ENCODE results near the gene ADAR. TPM values are rescaled to one million over a fixed set of nuclear protein-coding genes. Genes with fewer than 3 reads are reported as not detected.

The ADAR gene
- total and polyA plus RNA-seq, 2 of the 8 experiments (the other 6 are each of a cell fraction or from before 2014, with no cell fraction given): 125 to 242 TPM

- DNase-seq (ENCODE audit: low read depth in 1 of 2, low spot score in 2 of 2) (no peak), FAIRE-seq (no peak)
- H3K18ac ChIP-seq (ENCODE audit: extremely low read depth, low read length): no peak overlapping the region
- H4K5ac ChIP-seq (ENCODE audit: insufficient read length, low read depth, low read length): no peak overlapping the region
- H3K79me1 ChIP-seq (ENCODE audit: low read depth, low read length): no peaks in the 10 kb centered on the region
- no peak overlapping the region for H2BK120ac ChIP-seq (replicated peaks; ENCODE audit: low read depth, low read length)
- 74% methylated on average over 5 of the region's 6 CpGs; no CpG with 5 or more reads in 1 of the 2 experiments for WGBS, 2 experiments (ENCODE audit: extremely low coverage in 1 of 2, insufficient coverage in 1 of 2, insufficient read length in 1 of 2, insufficient replicate concordance in 2 of 2, low coverage in 1 of 2, low lambda C conversion rate in 2 of 2, missing lambda C conversion rate in 1 of 2)
- H3K23me2 ChIP-seq (ENCODE audit: low read depth, low read length): no peaks in the 10 kb centered on the region
- no peak overlapping the region for H3K23ac ChIP-seq (ENCODE audit: insufficient read length)
- no peak for TF ChIP-seq POLR2A (IDR thresholded peaks at IDR 0.05; ENCODE audit: control extremely low read depth in 1 of 2, low read depth in 2 of 2, low read length in 2 of 2)
- no peak for TF ChIP-seq RNF2 (IDR thresholded peaks at IDR 0.05; ENCODE audit: borderline replicate concordance, low read depth, low read length, missing control alignments, poor library complexity, severe bottlenecking)
- TF ChIP-seq CHD1 (IDR thresholded peaks at IDR 0.05; ENCODE audit: low read depth, low read length): no peak
- TF ChIP-seq GABPA (IDR thresholded peaks at IDR 0.05; ENCODE audit: borderline replicate concordance, insufficient read depth, low read length): no peak
- TF ChIP-seq BCL11A (IDR thresholded peaks at IDR 0.05; ENCODE audit: low read depth in 2 of 2, low read length in 2 of 2): no peak
- TF ChIP-seq YY1 (IDR thresholded peaks at IDR 0.05; ENCODE audit: low read depth, low read length): no peak
- TF ChIP-seq NRF1 (IDR thresholded peaks at IDR 0.05; ENCODE audit: low read depth, low read length): no peak
- TF ChIP-seq CREB1 (IDR thresholded peaks at IDR 0.05): no peak
- TF ChIP-seq EZH2 (IDR thresholded peaks at IDR 0.05; ENCODE audit: low read depth, low read length, severe bottlenecking): no peak
- TF ChIP-seq BACH1 (IDR thresholded peaks at IDR 0.05; ENCODE audit: low read length): no peak
- no peak for TF ChIP-seq TBP (IDR thresholded peaks at IDR 0.05; ENCODE audit: low read depth, low read length)
- no peak for TF ChIP-seq RFX5 (IDR thresholded peaks at IDR 0.05; ENCODE audit: borderline replicate concordance, low read depth, low read length)
- TF ChIP-seq KDM1A (IDR thresholded peaks at IDR 0.05; ENCODE audit: borderline replicate concordance, low read length): no peak
- no peak for TF ChIP-seq TAF1 (IDR thresholded peaks at IDR 0.05; ENCODE audit: low read depth, low read length)
- TF ChIP-seq HDAC2 (IDR thresholded peaks at IDR 0.05; ENCODE audit: borderline replicate concordance in 1 of 2, low read depth in 2 of 2, low read length in 2 of 2): no peak
- H2BK20ac ChIP-seq (ENCODE audit: low read length): no peak overlapping the region
- H2BK15ac ChIP-seq (ENCODE audit: low read length): no peak overlapping the region; the same call in 1 of the 2 replicates
- no peak overlapping the region for H2BK12ac ChIP-seq (ENCODE audit: low read depth, low read length)
- no peak overlapping the region for H4K8ac ChIP-seq (ENCODE audit: extremely low read depth, insufficient read depth, low read length)
- no peak overlapping the region for H2BK5ac ChIP-seq (ENCODE audit: low read depth, low read length)
- H3K56ac ChIP-seq (replicated peaks; ENCODE audit: insufficient read length, low read depth, low read length): no peak overlapping the region
- no peaks in the 10 kb centered on the region for H4K20me1 ChIP-seq (replicated peaks in 1 of 2; ENCODE audit: control insufficient read depth in 1 of 2, insufficient read depth in 2 of 2, low read length in 2 of 2)
- POLR2A ChIA-PET (ENCODE audit: partially characterized antibody): no interaction called here
- peaks cover 0 to 4% (median 3%) of the 10 kb centered on the region in 4 experiments; a peak in 2 of 7 replicates for H3K4me1 ChIP-seq (replicated peaks in 1 of 4; ENCODE audit: control insufficient read depth in 3 of 4, insufficient read depth in 4 of 4, low read length in 3 of 4)
- no peak overlapping the region for H3K14ac ChIP-seq (ENCODE audit: insufficient read length)
- no peak overlapping the region for H3K4me3 ChIP-seq (ENCODE audit: extremely low read depth in 1 of 4, insufficient read depth in 2 of 4, low read depth in 3 of 4, low read length in 4 of 4)
- no peaks in the 10 kb centered on the region for H3K36me3 ChIP-seq (ENCODE audit: control insufficient read depth in 2 of 4, insufficient read depth in 4 of 4, low read length in 3 of 4)
- no peak overlapping the region for H4K91ac ChIP-seq (replicated peaks; ENCODE audit: insufficient read length, low read length)
- H2AK5ac ChIP-seq (ENCODE audit: low read depth, low read length): no peak overlapping the region
- H3K9ac ChIP-seq (replicated peaks in 1 of 4; ENCODE audit: extremely low read depth in 1 of 4, low read depth in 3 of 4, low read length in 3 of 4): no peak overlapping the region
- H3K4ac ChIP-seq (replicated peaks; ENCODE audit: insufficient read length, low read depth, low read length): no peak overlapping the region
- H3K9me3 ChIP-seq (ENCODE audit: insufficient read depth in 2 of 2, low read depth in 1 of 2, low read length in 1 of 2): no peaks in the 10 kb centered on the region
- H3K27ac ChIP-seq (ENCODE audit: low read depth, low read length): no peak overlapping the region
- H2AFZ ChIP-seq (ENCODE audit: low read length): no peak overlapping the region
- H3K79me2 ChIP-seq (ENCODE audit: control insufficient read depth in 1 of 2, insufficient read depth in 2 of 2, low read length in 2 of 2): no peaks in the 10 kb centered on the region
- CTCF ChIA-PET (ENCODE audit: partially characterized antibody): interaction anchor here (1.1 to 3.2 kb wide), 4 partner anchors 19 to 208 kb away, joined by 3 to 38 read pairs (median 3); no protein-coding TSS in a partner anchor
- H3K27me3 ChIP-seq (replicated peaks in 1 of 4; ENCODE audit: control insufficient read depth in 3 of 4, extremely low read depth in 1 of 4, insufficient read depth in 3 of 4, low read length in 3 of 4): no peaks in the 10 kb centered on the region
- H3K4me2 ChIP-seq (ENCODE audit: insufficient read depth in 1 of 2, low read depth in 2 of 2, low read length in 2 of 2): no peak overlapping the region
Observed at GRCh38 chr1:154541231-154541630, 66.8 kb downstream of the ADAR start.
